HG03521 (cell line): ENCODE measurements around the gene TFF1.
"Not testable (repeated sequence)": the region's sequence is repeated elsewhere in the genome, so short reads cannot be mapped to it uniquely, and the experiment has no call there.

Experiments
- ATAC-seq: cut with Tn5 transposase; IDR thresholded peaks from one replicate; pipeline ENCODE4 v1.9.1; 2021; ENCODE audit warnings: mild to moderate bottlenecking, moderate library complexity; ENCODE audit not compliant: unreplicated experiment

The TFF1 gene

DNA sequence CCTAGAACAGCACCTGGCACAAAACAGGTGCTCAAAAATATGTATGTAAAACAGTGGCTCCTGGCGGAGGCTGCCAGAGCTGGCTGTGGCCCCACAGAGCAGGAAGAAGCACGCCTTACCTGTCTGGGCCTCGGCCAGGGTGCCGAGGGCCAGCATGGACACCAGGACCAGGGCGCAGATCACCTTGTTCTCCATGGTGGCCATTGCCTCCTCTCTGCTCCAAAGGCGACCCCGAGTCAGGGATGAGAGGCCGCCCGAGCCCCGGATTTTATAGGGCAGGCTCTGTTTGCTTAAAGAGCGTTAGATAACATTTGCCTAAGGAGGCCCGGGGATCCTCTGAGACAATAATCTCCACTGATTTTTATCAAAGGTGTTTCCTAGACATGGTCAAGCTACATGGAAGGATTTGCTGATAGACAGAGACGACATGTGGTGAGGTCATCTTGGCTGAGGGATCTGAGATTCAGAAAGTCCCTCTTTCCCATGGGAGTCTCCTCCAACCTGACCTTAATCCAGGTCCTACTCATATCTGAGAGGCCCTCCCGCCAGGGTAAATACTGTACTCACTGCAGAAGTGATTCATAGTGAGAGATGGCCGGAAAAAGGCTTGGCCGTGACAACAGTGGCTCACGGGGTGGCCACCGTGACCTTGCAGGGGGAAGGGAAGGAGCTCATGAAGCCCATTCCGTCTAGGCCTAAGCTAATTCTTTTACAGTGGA lies at the start of gene TFF1:
TFF1 (minus strand) TSS at position 244 of the 719 bp plus-strand sequence; CDS start at position 204, 40 bp downstream.
- ATAC-seq: no peak

DNA sequence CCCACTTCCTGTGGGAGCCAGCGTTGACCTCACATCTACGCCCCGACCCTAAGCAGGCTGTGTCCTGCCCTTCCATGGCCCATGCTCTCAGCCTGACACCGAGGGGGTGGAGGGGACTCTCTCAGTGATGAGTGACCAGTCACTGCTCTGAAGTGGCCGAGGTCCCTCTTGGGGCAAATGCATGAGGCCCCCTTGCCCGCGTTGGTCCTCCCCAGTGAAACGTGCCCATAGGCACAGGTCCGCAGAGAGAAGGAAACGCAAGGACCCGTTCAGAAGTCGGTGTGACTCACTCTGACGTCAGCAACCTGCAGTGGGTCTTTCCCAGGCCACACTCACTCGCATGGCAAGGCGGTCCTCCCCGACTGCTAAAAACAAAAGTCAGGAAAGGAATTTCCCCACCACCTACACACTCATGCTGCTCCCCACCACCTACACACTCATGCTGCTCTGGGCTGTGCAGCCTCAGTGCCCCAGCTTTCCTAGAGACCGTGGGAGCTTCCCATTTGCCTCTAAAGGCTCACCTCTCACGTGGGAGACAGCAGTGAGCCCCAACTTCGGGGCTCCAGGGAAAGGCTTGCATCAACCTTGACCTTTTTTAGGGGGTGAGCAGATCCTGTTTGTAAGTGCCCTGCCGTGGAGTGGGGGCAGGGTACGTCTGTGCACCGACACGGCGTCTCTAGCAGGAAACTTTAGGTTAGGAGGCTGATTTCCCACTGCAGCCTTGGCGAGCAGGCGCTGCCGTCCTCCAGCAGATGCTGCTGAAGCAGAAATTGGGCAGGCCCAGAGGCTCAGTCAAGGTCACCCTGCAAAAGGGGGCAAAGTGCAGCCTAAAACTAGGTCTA lies 48.8 kb upstream of the TFF1 start:
- ATAC-seq: peak; percentile 65

GRCh38 chr21:42414553-42414927 lies 48.2 kb upstream of the TFF1 start:
- no peak for ATAC-seq

DNA sequence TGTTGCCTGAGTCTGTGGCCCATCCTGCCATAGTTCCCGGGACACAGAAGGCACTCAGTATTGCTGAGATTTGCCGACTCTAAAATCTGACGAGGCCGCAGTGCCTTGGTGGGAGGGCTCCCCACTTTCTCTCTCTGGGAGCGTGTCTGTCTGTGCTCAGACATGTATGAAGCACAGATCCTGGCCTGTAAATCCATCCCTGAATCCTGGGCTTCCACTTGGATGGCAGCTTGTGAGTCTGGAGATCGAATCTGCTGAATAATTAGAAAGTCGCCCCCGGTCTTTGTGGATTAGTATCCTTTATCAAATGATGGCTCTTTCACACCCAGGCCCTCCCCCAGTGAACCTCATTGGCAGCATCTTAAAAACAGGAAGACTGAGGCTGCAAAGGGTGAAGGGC lies 47.7 kb upstream of the TFF1 start:
- no peak for ATAC-seq

DNA sequence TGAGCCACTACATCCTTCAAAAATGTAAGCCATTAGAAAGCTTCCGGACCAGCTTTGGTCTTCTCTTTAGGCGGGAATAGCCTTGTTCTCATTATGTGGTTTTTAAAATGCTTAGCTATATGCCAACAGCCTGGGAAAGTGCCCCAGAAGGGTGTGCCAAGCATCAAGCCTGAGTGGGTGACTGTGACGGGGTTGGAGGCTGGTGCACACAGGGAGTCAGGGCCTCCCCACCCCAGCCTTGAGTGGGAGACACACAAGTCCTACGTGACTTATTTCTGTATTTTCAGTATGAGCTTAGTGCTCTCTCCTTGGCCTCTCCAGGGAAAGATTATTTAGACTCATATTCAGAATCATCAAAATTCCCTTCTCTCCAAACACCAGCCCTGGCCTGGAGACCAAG lies 47.2 kb upstream of the TFF1 start:
- ATAC-seq: no peak

DNA sequence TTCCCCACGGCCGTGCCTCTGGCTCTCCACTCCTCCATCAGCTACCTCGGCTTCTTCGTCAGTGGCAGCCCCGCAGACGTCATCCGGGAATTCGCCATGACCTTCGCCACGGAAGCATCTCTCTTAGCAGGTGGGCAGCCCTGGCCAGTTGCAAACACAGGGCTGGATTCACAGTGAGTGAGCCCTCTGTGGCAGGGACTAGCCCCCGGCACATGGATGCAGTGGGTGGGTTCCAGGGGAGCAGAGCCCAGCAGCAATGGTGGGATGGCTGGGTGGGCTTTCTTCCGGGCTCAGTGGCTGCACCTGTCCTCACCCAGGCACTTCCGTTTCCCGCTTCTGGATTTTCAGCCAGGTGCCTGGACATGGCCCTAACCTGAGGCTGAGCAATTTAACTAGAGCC lies 46.8 kb upstream of the TFF1 start:
- no peak for ATAC-seq

DNA sequence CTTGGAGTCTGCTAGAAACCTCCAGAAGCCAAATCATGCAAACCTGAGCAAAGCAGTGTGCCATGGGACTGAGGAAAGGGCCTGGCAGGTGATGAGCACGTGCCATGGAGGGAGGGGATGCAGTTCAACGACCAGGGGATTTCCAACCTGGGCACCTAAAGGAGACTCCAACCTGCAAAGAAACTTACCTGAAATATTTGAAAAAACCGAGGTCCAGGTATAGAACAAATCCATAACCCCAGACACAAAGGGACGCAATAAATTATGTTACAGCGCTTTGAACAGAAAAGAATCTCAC lies 46.2 kb upstream of the TFF1 start:
- no peak for ATAC-seq

GRCh38 chr21:42411891-42412635 lies 45.7 kb upstream of the TFF1 start:
- ATAC-seq: no peak

GRCh38 chr21:42411197-42411869 lies 45.0 kb upstream of the TFF1 start:
- no peak for ATAC-seq

DNA sequence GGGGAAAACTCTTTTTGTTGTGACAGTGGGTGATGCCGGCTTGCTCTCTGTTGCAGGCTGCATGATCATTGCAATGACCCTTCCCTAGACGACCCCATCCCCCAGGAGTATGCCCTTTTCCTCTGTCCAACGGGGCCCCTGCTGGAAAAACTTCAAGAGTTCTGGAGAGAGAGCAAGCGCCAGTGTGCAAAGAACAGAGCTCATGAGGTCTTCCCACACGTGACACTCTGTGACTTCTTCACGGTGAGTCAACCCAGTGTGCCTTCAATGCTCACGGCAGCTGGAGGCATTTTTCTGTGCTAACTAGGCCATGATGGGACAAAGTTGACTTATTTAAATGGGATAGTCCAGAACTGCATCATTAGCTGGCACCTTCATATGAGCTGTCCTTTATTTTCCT lies 43.0 kb upstream of the TFF1 start:
- ATAC-seq: no peak

DNA sequence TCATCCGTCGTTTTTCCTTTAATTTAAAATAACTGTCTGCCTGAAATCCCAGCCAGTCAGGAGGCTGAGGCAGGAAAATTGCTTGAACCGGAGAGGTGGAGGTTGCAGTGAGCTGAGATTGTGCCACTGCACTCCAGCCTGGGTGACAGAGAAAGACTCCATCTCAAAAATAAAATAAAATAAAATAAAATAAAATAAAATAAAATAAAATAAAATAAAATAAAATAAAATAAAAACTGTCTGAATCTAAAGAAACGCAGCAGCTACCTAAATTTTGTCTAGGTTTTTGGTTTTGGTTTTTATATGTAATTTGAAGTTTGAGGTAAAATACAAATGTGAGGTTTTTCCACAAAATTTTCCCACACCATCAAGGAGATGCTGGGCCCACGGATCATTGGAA lies 42.4 kb upstream of the TFF1 start:
- not testable (repeated sequence) for ATAC-seq

DNA sequence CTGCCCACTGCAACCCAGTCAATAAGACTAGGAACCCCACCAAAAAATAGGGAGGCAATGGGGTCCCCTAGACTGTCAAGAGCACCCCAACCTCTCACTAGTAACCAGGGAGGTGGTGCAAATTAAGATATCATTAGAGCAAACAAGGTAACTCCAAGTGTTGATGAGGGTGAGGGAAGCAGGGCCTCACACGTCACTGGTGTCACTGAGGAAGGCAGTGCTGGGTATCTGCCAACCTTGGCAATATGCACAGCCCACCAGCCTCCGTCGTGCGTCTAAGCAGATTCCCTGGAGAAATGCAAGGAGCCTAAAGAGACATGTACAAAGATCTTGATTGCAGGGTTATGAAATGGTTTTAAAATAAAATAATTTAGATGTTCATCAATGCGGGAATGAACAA lies 41.1 kb upstream of the TFF1 start:
- ATAC-seq: no peak

GRCh38 chr21:42406866-42407265 lies 40.5 kb upstream of the TFF1 start:
- ATAC-seq: no peak

DNA sequence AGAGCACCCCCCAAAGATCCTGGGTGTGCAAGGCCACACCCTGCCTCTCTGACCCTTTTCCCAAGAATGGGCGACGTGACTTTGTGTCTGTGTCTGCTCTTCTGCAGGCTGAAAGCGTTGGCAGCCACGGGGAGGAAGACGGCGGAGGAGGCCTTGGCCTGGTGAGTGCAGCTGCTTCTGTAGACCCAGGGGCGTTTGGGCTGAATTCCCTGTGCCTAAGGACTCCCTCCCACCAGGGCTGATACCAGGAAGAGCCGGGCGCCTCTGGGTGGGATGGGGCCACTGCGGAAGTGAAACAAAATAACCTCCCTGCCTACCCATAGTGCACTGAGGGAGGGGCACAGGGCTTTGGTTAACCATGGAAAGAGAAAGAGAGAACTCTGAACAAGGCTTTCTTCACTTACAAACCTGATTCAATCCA lies 39.9 kb upstream of the TFF1 start:
- ATAC-seq: no peak

- ATAC-seq: no peak
Measured at GRCh38 chr21:42405064-42406013, 39.0 kb upstream of the TFF1 start.

GRCh38 chr21:42404539-42404938 lies 38.2 kb upstream of the TFF1 start:
- ATAC-seq: no peak

DNA sequence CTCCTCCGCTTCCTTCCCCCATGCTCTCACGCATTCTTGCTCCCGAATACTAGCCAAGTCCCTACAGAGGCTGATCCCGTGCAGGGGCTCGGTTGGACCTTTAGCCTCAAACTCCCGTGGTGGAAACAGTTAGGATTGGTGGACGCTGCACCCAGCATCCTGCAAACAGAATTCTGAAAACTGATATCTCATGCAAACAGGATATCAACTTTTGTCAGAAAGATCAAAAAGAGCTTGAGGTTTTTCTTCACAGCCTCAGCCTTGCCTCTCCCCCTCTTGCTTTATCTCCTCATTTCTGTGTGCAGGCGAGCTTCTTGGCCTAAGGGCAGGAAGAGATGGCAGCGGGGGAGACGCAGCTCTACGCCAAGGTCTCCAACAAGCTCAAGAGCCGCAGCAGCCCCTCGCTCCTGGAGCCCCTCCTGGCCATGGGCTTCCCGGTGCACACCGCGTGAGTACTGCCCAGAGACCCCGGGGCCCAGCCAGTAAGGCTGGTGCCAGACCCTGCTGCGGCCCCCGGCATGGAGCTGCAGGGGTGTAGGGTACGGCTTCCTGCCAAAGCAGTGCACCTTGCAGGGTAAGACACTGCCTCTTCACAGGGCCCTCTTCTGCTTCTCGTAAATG lies 37.4 kb upstream of the TFF1 start, which contains the start of gene UBASH3A:
UBASH3A (plus strand) TSS at position 292 of the 621 bp plus-strand sequence; CDS start at position 336, 44 bp downstream.
- ATAC-seq: no peak

- no peak for ATAC-seq
Measured at GRCh38 chr21:42401820-42402251, 35.5 kb upstream of the TFF1 start.

DNA sequence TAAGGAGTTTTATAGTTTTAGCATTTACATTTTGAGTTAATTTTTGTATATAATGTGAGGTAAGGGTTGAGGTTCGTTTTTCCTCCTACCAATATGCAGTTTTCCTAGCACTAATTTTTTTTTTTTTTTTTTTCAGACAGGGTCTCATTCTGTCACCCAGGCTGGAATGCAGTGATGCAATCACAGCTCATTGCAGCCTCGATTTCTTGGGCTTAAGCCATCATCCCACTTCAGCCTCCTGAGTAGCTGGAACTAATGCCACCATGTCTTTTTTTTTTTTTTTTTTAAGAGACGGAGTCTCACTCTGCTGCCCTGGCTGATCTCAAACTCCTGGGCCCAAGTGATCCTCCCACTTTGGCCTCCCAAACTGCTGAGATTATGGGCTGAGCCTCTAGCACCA lies 34.8 kb upstream of the TFF1 start:
- ATAC-seq: no peak
